Aorta (tissue), 5 donors: ENCODE measurements around the gene PLEKHN1. TPM values are rescaled to one million over a fixed set of nuclear protein-coding genes. Genes with fewer than 3 reads are reported as not detected.

ENCODE experiments used
- ATAC-seq: fragments of 200-7000 bp; cut with Tn5 transposase; one replicate; pipeline ENCODE4 v1.9.1; 2022; ENCODE audit warnings: moderate library complexity; ENCODE audit not compliant: low FRiP score
- DNase-seq, 2 donors: peaks; one replicate each; pipeline ENCODE4 v3.0.0-alpha.2; 2020
- H3K27ac ChIP-seq, 2 donors: one replicate each; pipeline ENCODE4 v1.5.1; 2013; ENCODE audit warnings: low read length in 2 of 2, mild to moderate bottlenecking in 2 of 2, moderate library complexity in 2 of 2, control low read depth in 1 of 2, inconsistent platforms in 1 of 2, low read depth in 1 of 2
- H3K27me3 ChIP-seq, 2 donors: one replicate each; pipeline ENCODE4 v1.6.1; 2013; ENCODE audit warnings: control low read depth in 1 of 2, low read length in 1 of 2, mild to moderate bottlenecking in 1 of 2, moderate library complexity in 1 of 2; ENCODE audit not compliant: insufficient read depth in 2 of 2, control insufficient read depth in 1 of 2
- H3K36me3 ChIP-seq, 2 donors: one replicate each; pipeline ENCODE4 v1.6.1; 2013; ENCODE audit warnings: control low read depth in 1 of 2, low read length in 1 of 2, mild to moderate bottlenecking in 1 of 2; ENCODE audit not compliant: insufficient read depth in 2 of 2, control insufficient read depth in 1 of 2
- H3K4me1 ChIP-seq, 2 donors: one replicate each; pipeline ENCODE4 v1.6.1; 2013; ENCODE audit warnings: low read length in 2 of 2, control low read depth in 1 of 2, mild to moderate bottlenecking in 1 of 2, moderate library complexity in 1 of 2; ENCODE audit not compliant: insufficient read depth in 2 of 2, control insufficient read depth in 1 of 2
- H3K4me3 ChIP-seq, 2 donors: one replicate each; pipeline ENCODE4 v1.5.1; 2013; ENCODE audit warnings: low read length in 2 of 2, control low read depth in 1 of 2, mild to moderate bottlenecking in 1 of 2
- H3K9me3 ChIP-seq: one replicate; pipeline ENCODE4 v1.6.1; 2013; ENCODE audit warnings: mild to moderate bottlenecking, low read length; ENCODE audit not compliant: control insufficient read depth
- whole genome bisulfite sequencing, 2 donors: extraction: QIAGEN DNeasy Blood & Tissue Kit; methylation state at CpG; one replicate each; pipeline ENCODE4 v1.1.7; 2013; 5-methylcytosine and 5-hydroxymethylcytosine counted together
- intact Hi-C, 2 donors: fragments of 100-400 bp; cut with DNase I; formaldehyde crosslinking; loops; one replicate each; pipeline versions ENCODE4 v1.14.2 to v1.15.0; 2022
- polyA plus RNA-seq, 2 donors: library from polyadenylated mRNA; stranded (reverse); fragments of 200-250 nt; gene quantifications; one replicate each; pipeline ENCODE4 v1.2.3, GENCODE V29; 2013
- total RNA-seq, 2 donors: library from RNA; stranded (reverse); fragmentation: NEBNext Ultra II Directional; extraction: Animal tissue kit (Norgen Biotek cat#: 25700); gene quantifications; one replicate each; pipeline ENCODE4 v1.2.1, GENCODE V29; 2021
- donor health status: healthy with polysubstance abuse.
- donor health status: Bipolar disorder and iron deficiency.
- donor health status: DM: no; HTN: no; CAD: no.
- donor health status: DM: no; HTN: no; CAD: no.
- donor health status: DM: yes; HTN: yes; CAD: no.

PLEKHN1 gene
- total and polyA plus RNA-seq, 4 donors: 0.13 to 1.2 (median 0.57) TPM

- H3K27me3 ChIP-seq: no peaks in the 10 kb centered on the region
- H3K9me3 ChIP-seq: no peaks in the 10 kb centered on the region
- no peaks in the 10 kb centered on the region for H3K36me3 ChIP-seq
- DNase-seq (no peak), ATAC-seq (no peak)
- H3K27ac ChIP-seq: no peak overlapping the region
- intact Hi-C loops: no loop called here
- no peaks in the 10 kb centered on the region for H3K4me1 ChIP-seq
- WGBS, 2 donors: 81 to 84% methylated on average over 3 of the region's 3 CpGs
- H3K4me3 ChIP-seq: no peak overlapping the region
Measured at GRCh38 chr1:997713-997992, 31.4 kb downstream of the PLEKHN1 start.

GRCh38 chr1:997993-998744, 31.9 kb downstream of the PLEKHN1 start:
- DNase-seq (no peak), ATAC-seq (no peak)
- intact Hi-C loops: no loop called here
- Histone ChIP-seq H3K27ac (no peak overlapping the region), H3K9me3 (no peaks in the 10 kb centered on the region), H3K4me3 (peak overlapping the region; percentile 62 to 69), H3K27me3 (no peaks in the 10 kb centered on the region), H3K36me3 (no peaks in the 10 kb centered on the region), H3K4me1 (no peaks in the 10 kb centered on the region)
- 24 to 34% methylated on average over 63 to 75 of the region's 75 CpGs for WGBS, 2 donors

GRCh38 chr1:998745-998994, 32.4 kb downstream of the PLEKHN1 start:
- intact Hi-C loops: no loop called here
- H3K4me3 ChIP-seq: peak overlapping the region; percentile 62 to 69
- no peaks in the 10 kb centered on the region for H3K27me3 ChIP-seq
- ATAC-seq (no peak), DNase-seq (no peak)
- WGBS, 2 donors: 0 to 1% methylated on average over 10 to 27 of the region's 27 CpGs
- H3K27ac ChIP-seq: no peak overlapping the region
- H3K4me1 ChIP-seq: no peaks in the 10 kb centered on the region
- no peaks in the 10 kb centered on the region for H3K36me3 ChIP-seq
- no peaks in the 10 kb centered on the region for H3K9me3 ChIP-seq

GRCh38 chr1:998995-999724, 32.9 kb downstream of the PLEKHN1 start:
- Histone ChIP-seq H3K4me1 (no peaks in the 10 kb centered on the region), H3K27me3 (no peaks in the 10 kb centered on the region), H3K4me3 (peak overlapping the region; percentile 62 to 69), H3K27ac (peak overlapping the region in 1 of 2 donors; percentile 9), H3K36me3 (no peaks in the 10 kb centered on the region), H3K9me3 (no peaks in the 10 kb centered on the region)
- 1% methylated on average over 61 to 86 of the region's 86 CpGs for WGBS, 2 donors
- intact Hi-C loops: no loop called here
- no peak for ATAC-seq
- peak; percentile 61 to 79 for DNase-seq

- ATAC-seq (peak; percentile 88), DNase-seq (peak; percentile 93 to 98)
- H3K4me3 ChIP-seq: peak within 1 kb of the TSS; percentile 62 to 69
- 0% methylated on average over 45 to 95 of the region's 95 CpGs for WGBS, 2 donors
- no peaks in the 10 kb centered on the region for H3K27me3 ChIP-seq
- peak within 1 kb of the TSS; percentile 87 to 95 for H3K27ac ChIP-seq
- no peaks in the 10 kb centered on the region for H3K36me3 ChIP-seq
- intact Hi-C loops: loop anchor here in 1 of 2 donors (10.0 kb wide), 1 partner anchor 75 kb away; the partner anchor contains the start of gene SAMD11
- H3K9me3 ChIP-seq: no peaks in the 10 kb centered on the region
- H3K4me1 ChIP-seq: no peaks in the 10 kb centered on the region
Measured at GRCh38 chr1:999725-1000356, 33.6 kb downstream of the PLEKHN1 start, which contains the start of gene HES4. TSS of gene HES4 (minus strand) at chr1:1000097. CDS start at chr1:999973, 124 bp downstream.

GRCh38 chr1:1000357-1001056, 34.2 kb downstream of the PLEKHN1 start:
- peak; percentile 80 to 94 for DNase-seq
- H3K4me3 ChIP-seq: peak overlapping the region; percentile 39 to 61
- no peaks in the 10 kb centered on the region for H3K27me3 ChIP-seq
- H3K27ac ChIP-seq: peak overlapping the region; percentile 87 to 95
- intact Hi-C loops: loop anchor here in 1 of 2 donors (10.0 kb wide), 1 partner anchor 76 kb away; the partner anchor contains the start of gene SAMD11
- H3K4me1 ChIP-seq: no peaks in the 10 kb centered on the region
- no peaks in the 10 kb centered on the region for H3K36me3 ChIP-seq
- no peaks in the 10 kb centered on the region for H3K9me3 ChIP-seq
- 1% methylated on average over 68 to 75 of the region's 75 CpGs for WGBS, 2 donors
- peak; percentile 84 for ATAC-seq

GRCh38 chr1:1001057-1001783, 34.9 kb downstream of the PLEKHN1 start:
- H3K36me3 ChIP-seq: no peaks in the 10 kb centered on the region
- no peaks in the 10 kb centered on the region for H3K9me3 ChIP-seq
- H3K27ac ChIP-seq: peak overlapping the region in 1 of 2 donors; percentile 22
- peak in 1 of 2 donors; percentile 50 for DNase-seq
- no peak for ATAC-seq
- 1% methylated on average over 54 to 58 of the region's 58 CpGs for WGBS, 2 donors
- peak overlapping the region; percentile 13 to 19 for H3K4me3 ChIP-seq
- intact Hi-C loops: loop anchor here in 1 of 2 donors (10.0 kb wide), 1 partner anchor 76 kb away; the partner anchor contains the start of gene SAMD11
- H3K4me1 ChIP-seq: no peaks in the 10 kb centered on the region
- no peaks in the 10 kb centered on the region for H3K27me3 ChIP-seq
